Measurements from ENCODE around the gene TSPAN16.
A peak's percentile ranks its signal among the peaks of the same experiment; 100 is the strongest.

TSPAN16 gene

DNA sequence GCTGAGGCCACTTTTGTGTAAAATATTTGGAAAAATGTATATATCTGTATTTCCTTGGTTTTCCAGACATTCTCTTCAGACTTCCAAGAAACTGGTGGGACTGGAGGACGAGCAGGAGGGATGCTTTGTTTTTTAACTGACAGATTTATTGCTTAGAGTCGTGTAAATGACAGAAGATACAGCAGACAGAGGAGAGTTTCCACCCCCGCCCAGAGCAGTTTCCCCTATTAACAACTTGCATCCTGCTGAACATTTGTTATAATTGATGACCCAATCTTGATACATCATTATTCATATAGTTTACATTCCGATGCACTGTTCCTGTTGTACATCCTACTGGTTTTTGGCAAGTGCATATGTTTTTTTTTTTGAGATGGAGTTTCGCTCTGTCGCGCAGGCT is 26.6 kb upstream of the TSPAN16 start:
- no peak for DNase-seq (ENCODE audit: low spot score)

DNA sequence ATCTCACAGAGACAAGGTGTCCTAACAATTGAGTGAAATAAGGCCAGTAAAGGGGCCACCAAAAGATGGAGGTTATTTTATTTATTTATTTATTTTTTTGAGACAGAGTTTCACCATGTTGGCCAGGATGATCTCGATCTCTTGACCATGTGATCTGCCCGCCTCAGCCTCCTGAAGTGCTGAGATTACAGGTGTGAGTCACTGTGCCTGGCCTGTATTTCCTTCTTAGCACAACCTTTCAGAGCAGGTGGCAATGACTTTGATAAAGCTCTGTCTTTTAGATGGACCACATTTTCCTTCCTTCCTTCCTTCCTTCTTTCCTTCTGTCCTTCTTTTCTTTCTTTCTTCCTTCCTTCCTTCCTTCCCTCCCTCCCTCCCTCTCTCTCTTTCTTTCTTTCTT is 22.7 kb upstream of the TSPAN16 start:
- no peak for DNase-seq (ENCODE audit: low spot score)

DNA sequence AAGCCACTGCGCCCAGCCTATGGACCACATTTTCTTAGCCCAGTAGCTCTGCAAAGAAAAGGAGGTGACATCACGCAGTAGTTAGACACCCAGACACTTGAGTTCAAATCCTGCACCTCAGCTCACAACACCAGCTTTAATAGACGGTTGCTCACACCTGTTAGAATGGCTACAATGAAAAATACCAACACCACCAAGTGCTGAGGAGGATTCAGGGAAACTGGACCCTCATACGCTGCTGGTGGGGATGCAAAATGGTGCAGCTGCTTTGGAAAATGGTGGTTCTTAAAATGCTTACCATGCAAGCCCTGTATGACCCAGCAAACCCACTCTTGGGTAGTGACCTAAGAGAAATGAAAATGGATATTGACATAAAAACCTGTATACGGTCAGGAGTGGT is 22.0 kb upstream of the TSPAN16 start:
- DNase-seq (ENCODE audit: low spot score) = no peak

DNA sequence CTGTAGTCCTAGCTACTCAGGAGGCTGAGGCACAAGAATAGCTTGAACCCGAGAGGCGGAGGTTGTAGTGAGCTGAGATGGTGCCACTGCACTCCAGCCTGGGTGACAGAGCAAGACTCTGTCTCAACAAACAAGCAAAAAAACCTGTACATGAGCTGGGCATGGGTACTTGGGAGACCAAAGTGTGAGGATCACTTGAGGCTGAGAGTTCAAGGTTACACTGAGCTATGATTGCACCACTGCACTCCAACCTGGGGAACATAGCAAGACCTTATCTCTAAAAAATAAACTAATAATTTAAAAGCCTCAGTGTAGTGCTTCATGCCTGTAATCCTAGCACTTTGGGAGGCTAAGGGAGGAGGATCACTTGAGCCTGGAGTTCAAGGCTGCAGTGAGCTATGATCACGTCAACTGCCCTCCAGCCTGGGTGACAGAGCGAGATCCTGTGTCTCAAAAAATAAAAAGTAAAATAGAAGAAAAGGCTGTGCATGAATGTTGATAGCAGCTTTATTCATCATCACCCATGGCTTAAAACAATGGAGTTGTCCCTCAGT is 21.4 kb upstream of the TSPAN16 start:
- DNase-seq (ENCODE audit: low spot score) = no peak

DNA sequence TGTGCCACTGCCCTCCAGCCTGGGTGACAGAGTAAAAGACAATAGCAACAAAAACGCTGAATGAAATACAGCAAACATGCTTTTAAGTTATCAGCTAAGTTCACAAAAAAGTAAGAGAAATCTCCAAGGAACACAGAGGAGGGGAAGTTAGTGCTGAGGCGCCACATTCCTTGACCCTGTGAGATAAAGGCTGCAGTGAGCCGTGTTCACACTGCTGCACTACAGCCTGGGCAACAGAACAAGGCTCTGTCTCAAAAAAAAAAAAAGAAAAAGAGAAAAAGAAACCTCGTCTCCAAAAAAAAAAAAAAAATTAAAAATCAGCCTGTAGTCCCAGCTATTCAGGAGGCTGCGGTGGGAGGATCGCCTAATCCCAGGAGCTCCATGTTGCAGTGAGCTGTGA is 17.3 kb upstream of the TSPAN16 start:
- DNase-seq (ENCODE audit: low spot score) = no peak

DNA sequence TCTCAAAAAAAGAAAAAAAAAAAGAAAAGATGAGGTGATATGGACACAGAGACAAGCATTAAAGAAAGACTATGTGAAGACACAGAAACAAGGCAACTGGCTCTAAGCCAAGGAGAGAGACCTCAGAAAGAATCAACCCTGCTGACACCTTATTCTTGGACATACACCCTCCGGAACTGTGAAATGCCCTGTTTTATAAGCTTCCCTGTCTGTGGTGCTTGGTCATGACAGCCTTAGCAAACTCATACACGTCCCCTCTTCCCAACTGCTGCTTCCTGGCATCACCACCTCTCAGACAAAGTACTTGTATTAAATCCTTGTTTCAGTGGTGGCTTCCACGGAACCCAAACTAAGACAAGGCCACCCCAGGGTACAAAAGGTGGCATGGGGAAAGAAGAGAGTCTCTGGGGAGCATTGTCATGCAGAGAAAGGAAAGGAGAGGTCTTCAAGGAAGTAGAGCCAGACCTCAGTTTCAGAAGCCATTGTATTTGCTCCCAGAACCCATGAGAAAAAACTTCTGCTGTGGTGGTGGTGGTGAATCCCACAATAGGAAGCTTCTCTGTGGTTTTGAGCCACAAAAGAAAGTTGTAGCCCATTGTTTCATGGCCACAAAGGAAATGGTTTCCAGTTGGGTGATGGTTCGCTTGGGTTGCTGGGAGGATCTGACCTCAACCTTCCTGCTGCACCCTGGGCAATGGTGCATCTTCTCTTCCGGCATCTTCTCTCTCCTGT is 16.3 kb upstream of the TSPAN16 start:
- DNase-seq (ENCODE audit: low spot score) = no peak

DNA sequence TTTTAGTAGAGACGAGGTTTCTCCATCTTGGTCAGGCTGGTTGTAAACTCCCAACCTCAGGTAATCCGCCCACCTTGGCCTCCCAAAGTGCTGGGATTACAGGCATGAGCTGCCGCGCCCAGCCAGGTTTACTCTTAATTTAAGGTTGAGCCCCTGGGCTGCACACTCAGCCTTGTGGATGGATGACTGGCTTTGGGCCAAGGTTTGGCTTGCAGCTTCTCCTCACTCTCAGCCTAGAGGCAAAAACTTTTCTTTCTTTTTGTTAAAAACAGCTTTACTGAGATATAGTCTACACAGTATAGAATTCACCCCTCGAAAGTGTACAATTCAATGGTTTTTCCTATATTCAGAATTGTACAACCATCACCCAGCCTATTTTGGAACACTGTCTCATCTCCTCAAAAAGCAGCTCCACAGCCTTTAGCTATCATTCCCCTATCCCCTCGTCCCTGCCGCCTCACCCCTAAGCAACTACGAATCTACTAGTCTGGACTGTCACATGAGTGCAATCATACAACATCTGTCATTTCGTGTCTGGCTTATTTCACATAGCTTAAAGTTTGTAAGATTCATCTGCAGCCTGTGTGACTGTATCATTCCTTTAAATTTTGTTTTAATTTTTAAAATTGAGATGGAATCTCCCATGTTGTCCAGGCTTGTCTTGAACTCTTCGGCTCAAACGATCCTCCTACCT is 14.5 kb upstream of the TSPAN16 start:
- no peak for DNase-seq (ENCODE audit: low spot score)

DNA sequence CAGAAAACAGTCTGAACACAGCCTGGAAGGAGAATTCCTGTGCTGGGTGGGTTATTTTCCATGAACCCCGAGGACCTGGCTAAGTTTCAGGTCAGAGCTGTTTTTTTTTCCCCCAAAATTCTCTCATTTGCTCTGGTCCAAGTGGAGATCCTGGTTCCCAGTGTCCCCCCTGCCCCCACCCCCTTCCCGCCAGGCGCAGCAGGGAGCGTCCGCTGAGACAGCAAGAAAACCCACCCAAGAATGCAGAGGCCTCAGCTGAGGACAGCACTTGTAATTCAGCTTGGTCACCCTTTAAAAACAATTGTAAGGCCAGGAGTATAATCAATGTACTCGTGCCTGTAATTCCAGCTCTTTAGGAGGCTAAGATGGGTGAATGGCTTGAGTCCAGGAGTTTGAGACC is 11.4 kb upstream of the TSPAN16 start:
- no peak for DNase-seq (ENCODE audit: low spot score)

DNA sequence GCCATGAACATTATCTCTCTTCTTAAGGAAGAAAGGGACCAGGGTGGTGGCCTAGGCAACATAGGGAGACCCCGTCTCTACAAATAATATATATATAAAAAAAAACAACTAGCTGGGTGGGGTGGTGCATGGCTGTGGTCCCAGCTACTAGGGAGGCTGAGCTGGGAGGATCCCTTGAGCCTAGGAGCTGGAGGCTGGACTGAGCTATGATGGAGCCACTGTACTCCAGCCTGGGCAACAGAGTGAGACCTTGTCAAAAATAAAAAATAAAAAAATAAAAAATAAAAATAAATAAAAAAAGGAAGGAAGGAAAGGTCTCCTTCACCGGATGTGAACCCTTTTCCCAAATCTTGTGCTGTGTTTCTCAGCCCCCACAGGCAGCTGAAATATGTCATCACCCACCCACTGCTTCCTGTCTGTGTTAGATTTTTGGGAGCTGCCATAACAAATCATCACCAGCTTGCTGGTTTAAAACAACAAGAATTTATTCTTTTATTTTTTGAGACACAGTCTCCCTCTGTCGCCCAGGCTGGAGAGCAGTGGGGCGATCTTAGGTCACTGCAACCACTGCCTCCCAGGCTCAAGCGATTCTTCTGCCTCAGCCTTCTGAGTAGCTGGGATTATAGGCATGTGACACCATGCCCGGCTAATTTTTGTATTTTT is 9.5 kb upstream of the TSPAN16 start:
- no peak for DNase-seq (ENCODE audit: low spot score)

DNA sequence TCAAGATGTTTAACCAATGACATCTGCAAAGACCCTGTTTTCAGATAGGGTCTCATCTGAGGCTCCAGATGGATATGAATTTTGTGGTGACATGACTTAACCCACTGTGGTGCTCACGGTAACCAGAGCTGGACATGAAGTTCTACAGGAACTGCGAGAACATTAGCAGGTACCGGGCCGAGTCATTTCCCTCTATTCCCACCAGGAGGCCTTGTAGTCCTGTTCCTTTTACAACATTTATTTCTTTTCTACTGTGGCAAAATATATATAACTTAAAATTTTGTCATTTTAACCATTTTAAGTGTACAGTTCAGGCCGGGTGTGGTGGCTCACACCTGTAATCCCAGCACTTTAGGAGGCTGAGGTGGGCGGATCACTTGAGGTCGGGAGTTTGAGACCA is 7.6 kb upstream of the TSPAN16 start:
- DNase-seq (ENCODE audit: low spot score) = no peak

DNA sequence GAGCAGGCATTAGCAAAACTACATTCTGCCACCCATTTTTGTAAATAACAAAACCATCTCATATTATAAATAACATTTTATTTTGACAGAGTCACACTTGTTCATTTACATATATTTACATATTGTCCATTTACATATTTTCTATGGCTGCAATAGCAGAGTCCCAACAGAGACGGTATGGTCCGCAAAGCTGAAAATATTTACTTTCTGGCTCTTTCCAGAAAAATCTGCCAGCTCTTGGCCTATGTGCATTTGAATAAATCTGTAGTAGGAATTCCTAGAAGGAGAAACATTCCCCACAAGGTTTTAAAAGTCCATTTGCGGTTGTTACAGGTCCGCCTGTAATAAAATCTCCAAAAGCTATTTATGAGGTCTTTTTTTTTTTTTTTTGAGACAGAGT is 5.7 kb upstream of the TSPAN16 start:
- DNase-seq (ENCODE audit: low spot score) = no peak

DNA sequence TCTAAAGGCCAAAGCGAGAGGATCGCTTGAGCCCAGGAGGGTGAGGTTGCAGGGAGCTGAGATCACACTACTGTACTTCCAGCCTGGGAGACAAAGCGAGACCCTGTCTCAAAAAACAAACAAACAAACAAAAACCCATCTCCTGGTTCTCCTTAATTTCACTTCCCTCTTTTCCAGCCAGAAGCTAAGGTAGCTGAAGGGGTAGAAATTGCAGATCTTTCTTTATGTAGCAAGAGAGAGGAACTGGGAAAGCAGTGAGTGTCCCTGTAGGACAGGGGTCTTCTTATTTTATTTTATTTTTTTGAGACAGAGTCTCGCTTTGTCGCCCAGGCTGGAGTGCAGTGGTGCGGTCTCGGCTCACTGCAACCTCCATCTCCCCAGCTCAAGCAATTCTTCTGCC is 4.5 kb upstream of the TSPAN16 start:
- DNase-seq (ENCODE audit: low spot score) = no peak

DNA sequence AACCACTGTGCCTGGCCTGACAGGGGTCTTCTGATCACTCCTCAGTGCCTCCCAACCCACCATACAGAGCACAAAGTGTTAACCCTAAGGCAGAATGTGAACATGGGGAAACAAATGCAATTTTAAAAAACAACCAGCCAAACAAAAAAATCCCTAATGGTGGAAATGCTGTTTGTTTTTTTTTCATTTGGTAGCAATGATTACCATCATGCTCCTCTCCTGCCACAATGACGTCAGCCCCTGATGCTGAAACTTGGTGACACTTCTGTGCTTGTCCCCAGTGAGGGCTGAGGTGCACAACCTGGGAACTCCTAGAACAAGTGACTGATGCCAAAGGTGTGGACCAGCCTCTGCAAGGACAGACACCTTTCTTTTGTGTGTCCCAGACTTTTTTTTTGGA is 4.0 kb upstream of the TSPAN16 start:
- DNase-seq (ENCODE audit: low spot score) = no peak

DNA sequence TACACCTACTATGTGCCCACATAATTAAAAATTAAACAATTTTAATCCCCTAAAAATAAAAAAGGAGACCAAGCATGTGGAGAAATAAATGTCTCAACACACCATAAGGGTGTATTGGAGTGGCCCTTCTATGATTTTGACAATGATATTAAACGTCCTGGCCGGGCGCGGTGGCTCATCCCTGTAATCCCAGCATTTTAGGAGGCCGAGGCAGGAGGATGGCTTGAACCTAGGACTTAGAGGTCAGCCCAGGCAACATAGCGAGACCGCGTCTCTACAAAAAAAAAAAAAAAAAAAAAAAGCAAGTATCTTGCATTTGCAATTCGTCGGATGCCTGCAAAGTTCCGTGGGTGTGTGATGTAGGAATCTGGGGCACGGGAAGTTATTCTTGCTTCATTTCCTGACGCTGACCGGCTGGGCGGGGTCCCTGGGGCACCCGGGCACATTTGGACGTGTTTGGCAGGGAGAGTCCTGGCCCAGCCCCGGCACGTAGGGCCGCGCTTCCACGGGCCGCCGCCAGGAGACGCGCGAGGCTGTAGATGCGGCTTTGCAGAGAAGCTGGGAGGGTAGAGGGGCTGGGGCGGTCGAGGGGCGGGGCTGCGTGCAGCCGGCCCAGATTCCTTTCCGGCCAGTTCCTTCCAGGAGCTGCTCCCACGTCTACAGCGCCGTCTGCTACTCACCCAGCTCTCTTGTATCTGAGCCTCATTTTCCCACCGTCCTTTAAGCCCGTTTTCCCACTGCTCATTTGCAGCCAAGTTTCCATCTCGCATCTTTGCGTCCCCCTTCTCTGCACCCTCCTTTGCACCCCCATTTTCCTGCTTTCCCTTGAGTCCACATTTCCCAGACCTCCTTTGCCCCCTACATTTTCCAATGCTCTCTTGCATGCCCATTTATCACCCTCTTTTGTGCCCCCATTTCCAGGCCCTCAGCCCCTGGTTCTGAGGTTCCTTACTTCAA is 2.2 kb upstream of the TSPAN16 start:
- peak; percentile 96 for DNase-seq (ENCODE audit: low spot score)

DNA sequence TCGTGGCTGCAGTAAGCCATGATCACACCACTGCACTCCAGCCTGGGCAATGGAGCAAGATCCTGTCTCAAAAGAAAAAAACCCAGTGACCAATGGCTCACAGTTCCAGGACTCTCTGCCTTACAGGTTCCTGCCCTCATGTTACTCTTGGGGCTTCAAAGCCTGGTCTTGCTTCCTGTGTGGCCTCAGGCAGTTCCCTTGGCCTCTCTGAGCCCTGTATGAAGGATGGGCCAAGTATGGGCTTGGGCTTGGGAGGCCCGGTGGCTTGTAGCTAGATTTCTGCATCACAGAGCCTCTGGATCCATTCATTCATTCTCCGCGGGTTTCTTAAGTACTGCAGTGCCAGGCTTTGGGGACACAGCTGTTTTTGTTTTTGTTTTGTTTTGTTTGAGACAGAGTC is 780 bp upstream of the TSPAN16 start:
- DNase-seq (ENCODE audit: low spot score) = no peak

DNA sequence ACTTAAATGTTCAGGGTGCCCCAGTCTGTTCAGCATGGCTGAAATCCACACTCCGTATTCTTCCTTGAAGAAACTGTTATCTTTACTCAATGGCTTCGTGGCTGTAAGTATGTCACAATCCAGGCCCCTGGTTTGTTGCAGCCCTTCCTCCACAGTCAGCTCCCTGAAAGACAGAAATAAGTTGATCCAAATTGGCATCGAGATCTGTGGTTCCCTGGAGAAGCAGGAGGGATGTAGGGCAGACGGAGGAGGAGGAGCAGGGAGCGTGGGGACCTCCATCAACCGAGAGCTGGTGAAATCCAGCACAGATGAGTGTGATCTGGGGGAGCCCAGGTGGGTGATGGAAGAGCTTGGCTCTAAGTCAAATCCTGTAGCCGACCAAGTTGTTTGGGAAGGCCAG is 304 bp downstream of the TSPAN16 start:
- no peak for DNase-seq (ENCODE audit: low spot score)

DNA sequence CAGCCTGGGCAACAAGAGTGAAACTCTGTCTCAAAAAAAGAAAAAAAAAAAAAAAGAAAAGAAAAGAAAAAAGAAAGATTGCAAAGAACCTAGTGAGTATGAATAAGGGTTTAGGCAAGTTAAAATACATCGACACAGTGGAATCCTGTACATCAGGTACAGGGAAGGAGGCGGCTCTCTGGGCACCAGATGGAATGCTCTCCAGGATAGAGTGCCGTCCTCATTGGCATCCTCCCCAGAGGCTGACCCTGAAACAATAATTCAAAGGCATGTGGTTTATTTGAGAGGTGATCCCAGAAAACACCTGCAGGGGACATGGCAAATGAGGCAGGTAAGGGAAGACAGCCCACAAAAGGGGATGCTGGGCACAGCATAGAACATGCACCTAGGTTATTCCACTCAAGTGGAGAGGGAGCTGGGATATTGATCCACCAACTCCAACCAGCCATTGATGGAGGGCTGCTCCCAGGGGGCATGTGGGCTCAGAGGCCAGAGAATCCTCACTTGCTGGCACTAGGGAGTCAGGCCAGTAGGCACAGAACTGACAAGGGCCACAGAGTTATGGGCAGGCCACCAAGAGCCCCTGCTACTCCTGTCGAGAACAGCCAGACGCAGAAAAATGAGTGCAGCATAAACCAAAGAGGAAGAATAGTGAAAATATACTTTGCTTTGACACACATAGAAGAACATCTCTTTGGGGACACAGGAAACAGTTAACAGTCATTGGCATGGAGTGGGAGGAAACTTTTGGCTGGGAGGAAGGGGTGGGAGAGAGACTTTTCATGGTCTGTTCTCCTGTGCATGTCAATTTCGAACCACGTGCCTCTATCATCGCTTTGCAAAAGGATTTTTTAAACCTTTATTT is 4.2 kb downstream of the TSPAN16 start:
- DNase-seq (ENCODE audit: low spot score) = no peak

DNA sequence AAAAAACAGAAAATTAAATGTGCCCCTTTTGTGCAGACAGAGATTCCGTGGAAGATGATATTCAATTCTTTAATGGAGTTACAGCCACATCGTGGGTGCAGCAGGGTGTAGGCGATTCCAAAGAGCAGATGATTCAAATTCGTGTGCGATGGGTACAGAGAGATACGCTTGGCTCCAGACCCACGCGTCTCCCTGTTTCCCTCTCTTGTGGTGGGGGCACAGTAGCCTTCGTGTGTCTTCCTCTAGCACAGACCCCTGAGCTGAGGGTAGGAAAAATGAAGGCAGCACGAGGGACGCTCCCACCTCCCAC is 4.8 kb downstream of the TSPAN16 start:
- no peak for DNase-seq (ENCODE audit: low spot score)

DNA sequence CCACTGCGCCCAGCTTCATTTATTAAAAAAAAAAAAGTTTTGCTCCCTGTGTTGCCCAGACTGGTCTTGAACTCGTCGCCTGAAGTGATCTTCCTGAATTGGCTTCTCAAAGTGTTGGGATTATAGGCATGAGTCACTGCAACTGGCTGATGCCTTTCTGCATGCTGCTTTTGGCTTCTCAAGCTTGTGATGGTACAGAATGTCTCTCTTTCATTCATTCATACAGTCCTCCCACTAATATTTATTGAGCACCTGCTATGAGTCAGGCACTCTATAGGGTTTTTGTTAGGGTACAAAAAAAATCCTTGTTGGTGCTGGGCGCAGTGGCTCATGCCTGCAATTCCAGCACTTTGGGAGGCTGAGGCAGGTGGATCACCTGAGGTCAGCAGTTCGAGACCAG is 9.0 kb downstream of the TSPAN16 start:
- DNase-seq (ENCODE audit: low spot score) = no peak

DNA sequence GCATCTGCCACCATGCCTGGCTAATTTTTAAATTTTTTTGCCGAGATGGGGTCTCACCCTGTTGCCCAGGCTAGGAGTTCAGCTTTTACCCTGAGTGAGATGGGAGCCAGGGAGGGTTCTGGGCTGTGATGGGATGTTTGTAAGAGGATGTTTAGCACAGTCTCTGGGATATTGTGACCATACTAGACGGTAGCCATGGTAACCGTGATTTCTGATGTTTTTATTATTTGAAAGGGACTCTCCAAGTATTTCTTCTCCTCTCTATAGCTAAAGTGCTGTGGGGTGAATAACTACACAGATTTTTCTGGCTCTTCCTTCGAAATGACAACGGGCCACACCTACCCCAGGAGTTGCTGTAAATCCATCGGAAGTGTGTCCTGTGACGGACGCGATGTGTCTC is 10.4 kb downstream of the TSPAN16 start:
- no peak for DNase-seq (ENCODE audit: low spot score)
